ENCODE results near the gene NGRN.

NGRN gene

DNA sequence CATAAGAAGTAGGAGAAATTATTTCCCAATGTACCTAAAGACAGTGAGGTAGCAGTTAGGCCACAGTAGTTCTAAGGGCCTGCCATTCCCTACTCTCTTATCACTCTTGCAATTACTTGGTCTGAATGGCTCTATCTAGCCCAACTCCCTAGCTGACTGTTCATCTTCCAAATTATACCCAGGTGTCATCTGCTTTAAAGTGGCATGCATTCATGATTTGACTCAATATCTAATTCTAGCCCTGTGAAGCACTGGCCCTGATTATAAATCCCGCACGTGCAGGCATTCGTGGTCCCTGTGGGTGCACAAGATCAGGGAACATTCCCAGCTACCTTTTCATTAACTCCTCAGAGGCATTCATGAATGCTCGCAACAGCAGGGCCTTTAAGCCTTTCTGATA is 43.5 kb downstream of the NGRN start:
- Mint-ChIP-seq H3K27me3 (no peaks in the 10 kb centered on the region), H3K9me3 (ENCODE audit: low read depth) (no peaks in the 10 kb centered on the region), H3K36me3 (no peaks in the 10 kb centered on the region), H3K4me3 (no peak overlapping the region), H3K27ac (no peak overlapping the region), H3K4me1 (ENCODE audit: low read depth) (peaks cover 24% of the 10 kb centered on the region)

GRCh38 chr15:90315278-90315982 is 50.0 kb downstream of the NGRN start:
- no peaks in the 10 kb centered on the region for H3K9me3 Mint-ChIP-seq (ENCODE audit: low read depth)
- peaks cover 4% of the 10 kb centered on the region for H3K4me1 Mint-ChIP-seq (ENCODE audit: low read depth)
- no peak overlapping the region for H3K27ac Mint-ChIP-seq
- no peaks in the 10 kb centered on the region for H3K36me3 Mint-ChIP-seq
- H3K27me3 Mint-ChIP-seq = no peaks in the 10 kb centered on the region
- H3K4me3 Mint-ChIP-seq = no peak overlapping the region

DNA sequence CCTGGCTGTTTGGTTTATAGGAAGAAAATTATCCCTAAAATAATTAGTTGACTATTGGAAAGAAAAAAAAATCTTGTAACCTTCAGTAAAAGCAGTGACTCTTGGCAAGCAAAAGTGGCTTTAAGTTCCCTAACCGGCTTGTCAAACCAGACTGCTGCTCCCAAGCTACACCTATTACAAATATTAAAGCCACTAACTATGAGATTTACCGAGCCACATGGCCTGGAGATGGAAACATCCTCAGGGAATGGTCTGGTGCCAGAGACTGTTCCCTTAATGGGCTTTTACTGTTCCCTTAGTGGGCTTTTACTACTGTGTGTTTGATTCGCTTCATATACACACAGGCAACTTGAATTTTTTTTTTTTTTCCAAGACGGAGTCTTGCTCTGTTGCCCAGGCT is 50.7 kb downstream of the NGRN start:
- Mint-ChIP-seq H3K4me1 (ENCODE audit: low read depth) (peaks cover 4% of the 10 kb centered on the region), H3K27ac (no peak overlapping the region), H3K27me3 (no peaks in the 10 kb centered on the region), H3K9me3 (ENCODE audit: low read depth) (no peaks in the 10 kb centered on the region), H3K4me3 (no peak overlapping the region), H3K36me3 (no peaks in the 10 kb centered on the region)

- H3K9me3 Mint-ChIP-seq (ENCODE audit: low read depth) = no peaks in the 10 kb centered on the region
- no peaks in the 10 kb centered on the region for H3K27me3 Mint-ChIP-seq
- no peak overlapping the region for H3K4me3 Mint-ChIP-seq
- H3K36me3 Mint-ChIP-seq = no peaks in the 10 kb centered on the region
- no peak overlapping the region for H3K27ac Mint-ChIP-seq
- peaks cover 4% of the 10 kb centered on the region for H3K4me1 Mint-ChIP-seq (ENCODE audit: low read depth)
Observed at GRCh38 chr15:90318591-90318990, 53.1 kb downstream of the NGRN start.

GRCh38 chr15:90320062-90320884 is 54.8 kb downstream of the NGRN start:
- Mint-ChIP-seq H3K27me3 (no peaks in the 10 kb centered on the region), H3K9me3 (ENCODE audit: low read depth) (no peaks in the 10 kb centered on the region), H3K27ac (no peak overlapping the region), H3K4me3 (no peak overlapping the region), H3K36me3 (no peaks in the 10 kb centered on the region), H3K4me1 (ENCODE audit: low read depth) (peaks cover 4% of the 10 kb centered on the region)

GRCh38 chr15:90320885-90321278 is 55.4 kb downstream of the NGRN start:
- no peaks in the 10 kb centered on the region for H3K36me3 Mint-ChIP-seq
- no peak overlapping the region for H3K4me3 Mint-ChIP-seq
- no peak overlapping the region for H3K27ac Mint-ChIP-seq
- H3K9me3 Mint-ChIP-seq (ENCODE audit: low read depth) = no peaks in the 10 kb centered on the region
- H3K4me1 Mint-ChIP-seq (ENCODE audit: low read depth) = peaks cover 4% of the 10 kb centered on the region
- H3K27me3 Mint-ChIP-seq = no peaks in the 10 kb centered on the region

Measured in activated naive CD8-positive, alpha-beta T cell (primary cell).